ENCODE data around the gene RANBP1. TPM values are rescaled to one million over a fixed set of nuclear protein-coding genes. Genes with fewer than 3 reads are reported as not detected.

Gene RANBP1
- total RNA-seq, 5 donors from 2014 or later (not counting 1 experiment from before 2014, with no cell fraction given), result 64.0 to 81.1 (median 75.4) TPM

DNA sequence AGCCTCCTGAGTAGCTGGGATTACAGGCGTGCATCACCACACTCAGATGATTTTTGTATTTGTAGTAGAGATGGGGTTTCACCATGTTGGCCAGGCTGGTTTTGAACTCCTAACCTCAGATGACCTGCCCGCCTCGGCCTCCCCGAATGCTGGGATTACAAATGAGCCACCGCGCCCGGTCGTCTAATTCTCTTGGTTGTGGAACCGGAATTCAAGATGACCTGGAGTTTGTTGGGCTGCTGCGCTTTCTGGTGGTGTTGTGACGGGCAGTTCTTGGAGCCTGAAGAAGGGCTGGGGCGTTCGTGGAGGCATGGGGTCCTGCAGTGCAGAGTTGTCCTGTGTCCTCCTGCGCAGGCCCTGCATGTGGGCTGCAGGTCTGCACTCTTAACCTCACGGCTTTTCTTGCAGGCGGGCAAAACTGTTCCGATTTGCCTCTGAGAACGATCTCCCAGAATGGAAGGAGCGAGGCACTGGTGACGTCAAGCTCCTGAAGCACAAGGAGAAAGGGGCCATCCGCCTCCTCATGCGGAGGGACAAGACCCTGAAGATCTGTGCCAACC, 6.0 kb downstream of the RANBP1 start:
- ChIA-PET POLR2A (no interaction called here), CTCF (interaction anchor here (0.6 kb wide), 2 partner anchors 152 to 796 kb away, joined by 3 read pairs; partner anchors contain the start of gene CRKL (in 1 of the 2))
- DNase-seq (no peak), ATAC-seq (replicated peaks in 1 of 4) (no peak)
- Histone ChIP-seq H3K27ac (ENCODE audit: low read length) (no peak overlapping the region), H3K9me3 (no peaks in the 10 kb centered on the region), H3K4me3 (ENCODE audit: control insufficient read depth in 1 of 2, extremely low read depth in 1 of 2, low read length in 1 of 2) (no peak overlapping the region), H3K4me1 (ENCODE audit: control insufficient read depth in 1 of 2, extremely low read depth in 1 of 2, insufficient read depth in 2 of 2, low read length in 2 of 2) (peaks cover 8 to 67% of the 10 kb centered on the region in 2 experiments), H3K27me3 (replicated peaks in 1 of 2; ENCODE audit: control insufficient read depth in 2 of 2, extremely low read depth in 1 of 2, insufficient read depth in 2 of 2, low read length in 1 of 2) (no peaks in the 10 kb centered on the region), H3K36me3 (ENCODE audit: control insufficient read depth in 2 of 2, extremely low read depth in 1 of 2, insufficient read depth in 1 of 2, low read length in 1 of 2) (peaks cover 19 to 60% of the 10 kb centered on the region in 2 donors)
- H3K27ac Mint-ChIP-seq, result no peak overlapping the region
- H3K36me3 Mint-ChIP-seq, result peaks cover 14% of the 10 kb centered on the region
- H3K9me3 Mint-ChIP-seq, result no peaks in the 10 kb centered on the region
- no peak overlapping the region for H3K4me3 Mint-ChIP-seq
- H3K27me3 Mint-ChIP-seq, result no peaks in the 10 kb centered on the region
- 96% methylated on average over 20 of the region's 22 CpGs for WGBS (ENCODE audit: insufficient coverage)
- peaks cover 16 to 39% (median 30%) of the 10 kb centered on the region in 3 donors for H3K4me1 Mint-ChIP-seq

DNA sequence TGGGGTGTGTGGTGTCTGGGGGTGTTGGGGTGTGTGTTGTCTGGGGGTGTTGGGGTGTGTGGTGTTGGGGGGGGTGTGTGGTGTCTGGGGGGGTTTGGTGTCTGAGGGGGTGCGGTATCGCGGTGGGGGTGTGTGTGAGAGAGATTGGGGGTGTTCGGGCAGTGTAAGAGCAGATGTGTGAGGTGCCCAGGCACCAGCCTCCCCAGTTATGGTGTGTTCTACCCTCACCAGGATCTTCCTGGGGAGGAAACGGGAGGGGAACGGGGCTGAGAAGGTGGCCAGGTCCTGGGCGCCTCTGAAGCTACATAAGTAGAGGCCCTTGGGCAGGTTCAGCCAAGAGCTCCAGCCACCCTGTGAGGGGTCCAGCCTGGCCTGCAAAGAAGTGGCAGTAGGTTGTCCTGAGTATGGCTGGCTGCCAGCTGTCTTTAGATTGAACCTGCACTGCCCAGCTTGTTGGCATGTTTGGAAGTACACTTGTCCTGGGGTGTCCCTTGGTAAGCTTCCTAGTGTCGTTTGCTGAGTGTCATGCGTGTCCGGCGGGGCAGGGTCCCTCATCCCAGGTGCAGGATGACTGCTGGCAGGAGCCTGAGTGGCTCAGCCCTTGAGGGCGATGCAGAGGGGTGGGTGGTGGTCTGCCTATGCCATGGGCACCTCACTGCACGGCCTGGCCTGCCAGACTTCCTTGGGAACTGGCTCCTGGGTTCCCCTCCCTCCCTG, 7.6 kb downstream of the RANBP1 start:
- ChIA-PET POLR2A (no interaction called here), CTCF (no interaction called here)
- Histone ChIP-seq H3K27me3 (replicated peaks in 1 of 2; ENCODE audit: control insufficient read depth in 2 of 2, extremely low read depth in 1 of 2, insufficient read depth in 2 of 2, low read length in 1 of 2) (no peaks in the 10 kb centered on the region), H3K36me3 (ENCODE audit: control insufficient read depth in 2 of 2, extremely low read depth in 1 of 2, insufficient read depth in 1 of 2, low read length in 1 of 2) (peaks cover 21 to 64% of the 10 kb centered on the region in 2 donors), H3K9me3 (no peaks in the 10 kb centered on the region), H3K4me1 (ENCODE audit: control insufficient read depth in 1 of 2, extremely low read depth in 1 of 2, insufficient read depth in 2 of 2, low read length in 2 of 2) (peaks cover 2 to 60% of the 10 kb centered on the region in 2 experiments), H3K4me3 (ENCODE audit: control insufficient read depth in 1 of 2, extremely low read depth in 1 of 2, low read length in 1 of 2) (no peak overlapping the region), H3K27ac (ENCODE audit: low read length) (no peak overlapping the region)
- no peaks in the 10 kb centered on the region for H3K27me3 Mint-ChIP-seq
- DNase-seq (peak in 1 of 35 experiments; percentile 50), ATAC-seq (replicated peaks in 1 of 4) (no peak)
- peaks cover 18% of the 10 kb centered on the region for H3K36me3 Mint-ChIP-seq
- H3K9me3 Mint-ChIP-seq, result no peaks in the 10 kb centered on the region
- H3K27ac Mint-ChIP-seq, result no peak overlapping the region
- peaks cover 14 to 28% (median 25%) of the 10 kb centered on the region in 3 donors for H3K4me1 Mint-ChIP-seq
- WGBS (ENCODE audit: insufficient coverage), result 94% methylated on average over 12 of the region's 13 CpGs
- H3K4me3 Mint-ChIP-seq, result no peak overlapping the region

DNA sequence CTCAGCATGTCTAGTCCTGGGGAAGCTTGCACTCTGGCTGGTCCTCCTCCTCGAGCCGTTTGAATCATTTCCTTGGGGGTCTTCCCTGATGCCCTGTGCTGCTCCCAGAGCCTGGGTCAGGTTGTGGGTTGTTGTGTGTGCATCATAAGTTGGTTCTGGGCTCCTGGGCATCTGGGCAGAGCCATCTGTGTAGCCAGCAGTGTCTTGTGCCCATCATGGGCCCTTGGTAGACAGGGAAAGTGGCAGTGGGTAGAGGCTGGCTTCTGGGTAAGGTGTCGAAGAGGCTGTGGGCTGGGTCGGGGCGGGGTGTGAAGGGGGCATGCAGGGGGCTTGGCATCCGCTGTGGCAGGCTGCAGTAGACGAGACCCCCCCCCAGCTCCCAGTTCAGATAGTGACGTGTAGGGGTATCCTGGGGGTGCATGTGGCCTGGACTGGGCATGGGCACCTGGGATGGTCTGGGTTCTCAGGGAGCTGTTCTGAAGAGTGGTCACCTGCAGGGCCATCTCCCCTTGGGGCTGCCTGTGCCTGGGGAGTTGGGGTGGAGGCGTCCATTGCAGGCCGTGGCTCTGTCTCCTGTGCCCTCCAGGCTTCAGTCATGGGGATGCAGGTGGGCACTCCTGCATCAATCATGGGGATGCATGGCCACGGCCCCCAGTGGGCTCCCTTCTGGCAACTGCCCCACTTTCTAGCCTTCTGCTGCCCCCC, 8.3 kb downstream of the RANBP1 start:
- H3K4me1 ChIP-seq (ENCODE audit: control insufficient read depth in 1 of 2, extremely low read depth in 1 of 2, insufficient read depth in 2 of 2, low read length in 2 of 2), result peaks cover 0 to 55% of the 10 kb centered on the region in 2 experiments
- CTCF ChIA-PET, result no interaction called here
- H3K27ac Mint-ChIP-seq, result peak overlapping the region in 1 of 2 donors; percentile 52
- no peak overlapping the region for H3K4me3 ChIP-seq (ENCODE audit: control insufficient read depth in 1 of 2, extremely low read depth in 1 of 2, low read length in 1 of 2)
- WGBS (ENCODE audit: insufficient coverage), result 94% methylated on average over 2 of the region's 11 CpGs
- H3K36me3 ChIP-seq (ENCODE audit: control insufficient read depth in 2 of 2, extremely low read depth in 1 of 2, insufficient read depth in 1 of 2, low read length in 1 of 2), result peaks cover 21 to 61% of the 10 kb centered on the region in 2 donors
- POLR2A ChIA-PET, result no interaction called here
- DNase-seq, result no peak
- H3K27me3 ChIP-seq (replicated peaks in 1 of 2; ENCODE audit: control insufficient read depth in 2 of 2, extremely low read depth in 1 of 2, insufficient read depth in 2 of 2, low read length in 1 of 2), result no peaks in the 10 kb centered on the region
- H3K9me3 ChIP-seq, result no peaks in the 10 kb centered on the region
- H3K9me3 Mint-ChIP-seq, result no peaks in the 10 kb centered on the region
- peaks cover 18% of the 10 kb centered on the region for H3K36me3 Mint-ChIP-seq
- peaks cover 10 to 25% (median 22%) of the 10 kb centered on the region in 3 donors for H3K4me1 Mint-ChIP-seq
- no peak overlapping the region for H3K27ac ChIP-seq (ENCODE audit: low read length)
- no peak overlapping the region for H3K4me3 Mint-ChIP-seq
- H3K27me3 Mint-ChIP-seq, result no peaks in the 10 kb centered on the region
- ATAC-seq (replicated peaks in 1 of 4), result no peak

DNA sequence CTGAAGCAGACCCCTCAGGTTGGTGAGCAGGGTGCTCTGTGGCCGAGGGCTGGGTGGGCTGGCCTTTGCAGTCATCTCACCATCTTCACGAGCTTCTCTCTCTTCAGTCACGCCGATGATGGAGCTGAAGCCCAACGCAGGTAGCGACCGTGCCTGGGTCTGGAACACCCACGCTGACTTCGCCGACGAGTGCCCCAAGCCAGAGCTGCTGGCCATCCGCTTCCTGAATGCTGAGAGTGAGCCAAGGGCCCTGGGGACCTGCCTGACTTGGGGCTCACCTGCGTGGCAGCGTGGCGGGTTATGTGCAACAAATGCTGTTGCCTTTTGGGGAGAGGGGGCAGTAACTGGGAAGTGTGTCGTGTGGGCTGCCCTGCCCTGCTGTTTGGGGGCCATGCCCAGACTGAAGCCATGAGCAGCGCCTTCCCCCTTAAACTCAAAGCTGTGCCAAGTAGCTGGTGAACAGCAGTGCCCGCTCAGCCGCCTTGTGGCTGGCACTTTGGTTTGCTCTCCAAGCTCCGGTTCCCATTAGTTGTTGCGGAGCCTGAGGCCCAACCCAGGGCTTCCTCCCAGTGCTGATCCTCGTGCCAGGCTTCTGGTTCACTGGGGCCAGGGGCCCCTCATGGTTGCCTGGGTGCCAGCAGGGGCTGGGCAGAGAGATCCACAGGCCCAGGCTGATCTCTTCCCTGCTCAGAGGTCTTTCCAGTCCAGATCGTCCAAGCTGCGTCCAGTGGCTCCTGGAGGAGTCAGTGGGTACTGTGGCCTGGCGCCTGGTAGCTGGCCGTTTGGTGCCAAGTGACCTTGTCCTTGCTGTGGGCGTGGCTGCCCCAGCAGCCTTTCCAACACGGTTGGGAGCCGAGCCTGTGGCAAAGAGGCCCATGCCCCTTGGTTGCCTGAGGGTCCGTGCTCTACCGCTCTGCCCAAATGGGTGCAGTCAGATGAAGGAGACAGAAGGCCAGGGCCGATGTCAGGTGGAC, 9.6 kb downstream of the RANBP1 start:
- Mint-ChIP-seq H3K27me3 (no peaks in the 10 kb centered on the region), H3K36me3 (peaks cover 14% of the 10 kb centered on the region), H3K4me3 (no peak overlapping the region), H3K4me1 (peaks cover 10 to 23% (median 17%) of the 10 kb centered on the region in 3 donors), H3K27ac (peak overlapping the region in 1 of 2 donors; percentile 56), H3K9me3 (no peaks in the 10 kb centered on the region)
- Histone ChIP-seq H3K27me3 (replicated peaks in 1 of 2; ENCODE audit: control insufficient read depth in 2 of 2, extremely low read depth in 1 of 2, insufficient read depth in 2 of 2, low read length in 1 of 2) (no peaks in the 10 kb centered on the region), H3K27ac (ENCODE audit: low read length) (no peak overlapping the region), H3K9me3 (no peaks in the 10 kb centered on the region), H3K4me3 (ENCODE audit: control insufficient read depth in 1 of 2, extremely low read depth in 1 of 2, low read length in 1 of 2) (no peak overlapping the region), H3K4me1 (ENCODE audit: control insufficient read depth in 1 of 2, extremely low read depth in 1 of 2, insufficient read depth in 2 of 2, low read length in 2 of 2) (peaks cover 3 to 54% of the 10 kb centered on the region in 2 experiments), H3K36me3 (ENCODE audit: control insufficient read depth in 2 of 2, extremely low read depth in 1 of 2, insufficient read depth in 1 of 2, low read length in 1 of 2) (peaks cover 21 to 50% of the 10 kb centered on the region in 2 donors)
- ChIA-PET POLR2A (no interaction called here), CTCF (no interaction called here)
- 95% methylated on average over 25 of the region's 32 CpGs for WGBS (ENCODE audit: insufficient coverage)
- no peak for DNase-seq
- no peak for ATAC-seq (replicated peaks in 1 of 4)

DNA sequence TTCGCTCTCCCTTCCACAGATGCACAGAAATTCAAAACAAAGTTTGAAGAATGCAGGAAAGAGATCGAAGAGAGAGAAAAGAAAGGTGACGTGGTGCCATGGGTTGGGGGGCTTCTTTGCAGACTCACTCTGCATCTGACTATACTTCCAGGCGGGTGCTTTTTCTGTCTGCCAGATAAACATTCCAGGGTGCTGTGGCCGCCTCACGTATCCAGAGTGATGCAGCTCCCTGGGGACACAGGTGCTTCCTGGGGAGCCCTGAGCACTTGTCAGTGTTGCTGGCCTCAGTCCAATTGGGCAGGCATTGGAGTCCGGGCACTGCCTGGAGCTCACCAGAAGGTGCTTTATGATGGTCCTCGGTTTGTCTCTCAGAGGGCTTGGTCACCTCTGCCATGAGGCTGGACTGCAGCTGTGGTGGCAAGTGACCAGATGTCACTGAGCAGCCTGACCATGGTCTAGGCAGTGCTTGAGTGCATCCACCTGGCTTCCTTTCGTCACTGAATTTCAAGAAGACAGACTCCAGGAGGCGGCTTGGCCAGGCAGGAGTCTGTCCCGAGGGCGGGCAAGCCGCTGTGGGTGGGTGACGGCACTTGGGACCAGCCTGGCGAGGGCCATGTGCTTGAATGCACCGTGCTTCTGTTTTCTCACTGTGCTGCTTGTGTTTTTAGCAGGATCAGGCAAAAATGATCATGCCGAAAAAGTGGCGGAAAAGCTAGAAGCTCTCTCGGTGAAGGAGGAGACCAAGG, 10.6 kb downstream of the RANBP1 start:
- no peak for DNase-seq
- no peaks in the 10 kb centered on the region for H3K9me3 Mint-ChIP-seq

More for the DNA sequence above, 10.6 kb downstream of the RANBP1 start:
- no peak for ATAC-seq (replicated peaks in 1 of 4)
- Mint-ChIP-seq H3K27me3 (no peaks in the 10 kb centered on the region), H3K36me3 (peaks cover 14% of the 10 kb centered on the region), H3K27ac (peak overlapping the region in 1 of 2 donors; percentile 56), H3K4me1 (peaks cover 7 to 20% (median 16%) of the 10 kb centered on the region in 3 donors), H3K4me3 (no peak overlapping the region)
- ChIA-PET POLR2A (no interaction called here), CTCF (interaction anchor here in 1 of 2 donors (0.7 kb wide), 1 partner anchor 673 kb away, joined by 3 read pairs; no protein-coding TSS in a partner anchor)
- Histone ChIP-seq H3K4me3 (ENCODE audit: control insufficient read depth in 1 of 2, extremely low read depth in 1 of 2, low read length in 1 of 2) (no peak overlapping the region), H3K4me1 (ENCODE audit: control insufficient read depth in 1 of 2, extremely low read depth in 1 of 2, insufficient read depth in 2 of 2, low read length in 2 of 2) (peaks cover 5 to 53% of the 10 kb centered on the region in 2 experiments), H3K36me3 (ENCODE audit: control insufficient read depth in 2 of 2, extremely low read depth in 1 of 2, insufficient read depth in 1 of 2, low read length in 1 of 2) (peaks cover 21 to 44% of the 10 kb centered on the region in 2 donors), H3K27me3 (replicated peaks in 1 of 2; ENCODE audit: control insufficient read depth in 2 of 2, extremely low read depth in 1 of 2, insufficient read depth in 2 of 2, low read length in 1 of 2) (no peaks in the 10 kb centered on the region), H3K9me3 (no peaks in the 10 kb centered on the region), H3K27ac (ENCODE audit: low read length) (no peak overlapping the region)
- WGBS (ENCODE audit: insufficient coverage), result 92% methylated on average over 14 of the region's 19 CpGs
